ENCODE measurements around the gene FAM107B.

DNA sequence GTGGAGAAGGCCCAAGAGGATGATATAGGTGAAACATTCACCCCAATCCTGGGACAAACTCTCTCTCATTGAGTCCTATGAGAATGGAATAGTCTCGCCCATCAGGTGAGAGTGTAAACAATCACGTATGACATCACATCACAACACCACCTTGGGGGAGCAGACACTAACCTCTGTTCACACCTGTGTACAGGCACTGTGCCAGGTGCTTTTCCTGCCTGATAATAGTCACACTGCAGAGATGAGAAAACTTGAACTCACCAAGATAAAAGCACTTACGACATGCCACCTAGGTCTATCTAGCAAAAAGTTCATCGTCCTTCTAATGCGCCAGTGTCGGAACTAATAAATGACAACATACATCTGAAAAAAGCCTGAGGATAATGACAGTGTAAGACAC lies 187.8 kb downstream of the FAM107B start:
- TF ChIP-seq, protein P1, sequence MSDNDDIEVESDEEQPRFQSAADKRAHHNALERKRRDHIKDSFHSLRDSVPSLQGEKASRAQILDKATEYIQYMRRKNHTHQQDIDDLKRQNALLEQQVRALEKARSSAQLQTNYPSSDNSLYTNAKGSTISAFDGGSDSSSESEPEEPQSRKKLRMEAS (IDR thresholded peaks at IDR 0.05; ENCODE audit: insufficient read depth, insufficient read length) = no peak
- TF ChIP-seq POLR2A (IDR thresholded peaks at IDR 0.05; ENCODE audit: low read depth, low read length) = no peak
- TF ChIP-seq, protein P2, sequence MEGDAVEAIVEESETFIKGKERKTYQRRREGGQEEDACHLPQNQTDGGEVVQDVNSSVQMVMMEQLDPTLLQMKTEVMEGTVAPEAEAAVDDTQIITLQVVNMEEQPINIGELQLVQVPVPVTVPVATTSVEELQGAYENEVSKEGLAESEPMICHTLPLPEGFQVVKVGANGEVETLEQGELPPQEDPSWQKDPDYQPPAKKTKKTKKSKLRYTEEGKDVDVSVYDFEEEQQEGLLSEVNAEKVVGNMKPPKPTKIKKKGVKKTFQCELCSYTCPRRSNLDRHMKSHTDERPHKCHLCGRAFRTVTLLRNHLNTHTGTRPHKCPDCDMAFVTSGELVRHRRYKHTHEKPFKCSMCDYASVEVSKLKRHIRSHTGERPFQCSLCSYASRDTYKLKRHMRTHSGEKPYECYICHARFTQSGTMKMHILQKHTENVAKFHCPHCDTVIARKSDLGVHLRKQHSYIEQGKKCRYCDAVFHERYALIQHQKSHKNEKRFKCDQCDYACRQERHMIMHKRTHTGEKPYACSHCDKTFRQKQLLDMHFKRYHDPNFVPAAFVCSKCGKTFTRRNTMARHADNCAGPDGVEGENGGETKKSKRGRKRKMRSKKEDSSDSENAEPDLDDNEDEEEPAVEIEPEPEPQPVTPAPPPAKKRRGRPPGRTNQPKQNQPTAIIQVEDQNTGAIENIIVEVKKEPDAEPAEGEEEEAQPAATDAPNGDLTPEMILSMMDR (IDR thresholded peaks at IDR 0.05; ENCODE audit: extremely low read depth in 1 of 2, insufficient read depth in 1 of 2, low read depth in 1 of 2, low read length in 2 of 2) = no peak
- no peak for TF ChIP-seq POLR2AphosphoS5 (IDR thresholded peaks at IDR 0.05; ENCODE audit: insufficient read depth, low read depth, low read length)
- no peak for TF ChIP-seq FOS (IDR thresholded peaks at IDR 0.05; ENCODE audit: borderline replicate concordance, insufficient read depth, low read length)
- no peak for TF ChIP-seq JUN (IDR thresholded peaks at IDR 0.05; ENCODE audit: borderline replicate concordance, insufficient read depth, insufficient read length, low read depth)

Measured in endothelial cell of umbilical vein (primary cell).